Fibroblast of pulmonary artery (primary cell): ENCODE measurements around the gene IQCM.

ENCODE experiments used
- DNase-seq: peaks from one replicate; pipeline ENCODE4 v3.0.0-alpha.2; 2010; ENCODE audit warnings: low read depth
- H3K4me3 ChIP-seq: replicated peaks from 2 replicates; pipeline ENCODE4 v1.5.1; 2011; ENCODE audit warnings: low read depth, mild to moderate bottlenecking, control low read depth, low read length, moderate library complexity
- CTCF ChIP-seq: IDR thresholded peaks from 2 replicates; pipeline ENCODE4 v1.5.1; 2011; ENCODE audit warnings: mild to moderate bottlenecking, control low read depth, low read length, inconsistent platforms; ENCODE audit errors: missing control alignments

The IQCM gene

GRCh38 chr4:149409555-149409962 is 406.1 kb downstream of the IQCM start:
- TF ChIP-seq CTCF = no peak
- DNase-seq = no peak
- H3K4me3 ChIP-seq = no peak overlapping the region

GRCh38 chr4:149409146-149409545 is 406.5 kb downstream of the IQCM start:
- DNase-seq = peak; percentile 89
- H3K4me3 ChIP-seq = no peak overlapping the region
- TF ChIP-seq CTCF = no peak

- H3K4me3 ChIP-seq = no peak overlapping the region
- DNase-seq = no peak
- TF ChIP-seq CTCF = no peak
Measured at GRCh38 chr4:149404143-149404542, 411.5 kb downstream of the IQCM start.

GRCh38 chr4:149403081-149403480 is 412.6 kb downstream of the IQCM start:
- no peak for DNase-seq
- no peak for TF ChIP-seq CTCF
- no peak overlapping the region for H3K4me3 ChIP-seq

GRCh38 chr4:149398993-149399392 is 416.6 kb downstream of the IQCM start:
- H3K4me3 ChIP-seq = no peak overlapping the region
- DNase-seq = no peak
- TF ChIP-seq CTCF = no peak

GRCh38 chr4:149370785-149371420 is 444.7 kb downstream of the IQCM start:
- H3K4me3 ChIP-seq = no peak overlapping the region
- peak; percentile 55 for TF ChIP-seq CTCF
- peak; percentile 83 for DNase-seq

GRCh38 chr4:149370002-149370401 is 445.6 kb downstream of the IQCM start:
- no peak for TF ChIP-seq CTCF
- H3K4me3 ChIP-seq = no peak overlapping the region
- DNase-seq = no peak
